Astrocyte (in vitro differentiated cells and primary cell): ENCODE results near the gene SH3BP5. TPM values are rescaled to one million over a fixed set of nuclear protein-coding genes. Genes with fewer than 3 reads are reported as not detected.

Experiments
- DNase-seq: peaks from one replicate; pipeline ENCODE4 v3.0.0-alpha.2; 2010; ENCODE audit warnings: low read depth
- FAIRE-seq: peaks from 2 replicates; lab custom pipeline; 2011; peaks lifted over from hg19 to GRCh38; lab: Jason Lieb, UNC
- H2AFZ ChIP-seq: 2 replicates; pipeline ENCODE4 v1.6.0; 2012; ENCODE audit warnings: low read depth, low read length, inconsistent platforms
- H3K27ac ChIP-seq: 2 replicates; pipeline ENCODE4 v1.5.1; 2011; ENCODE audit warnings: low read depth, low read length, inconsistent platforms
- H3K27me3 ChIP-seq: 2 replicates; pipeline ENCODE4 v1.6.0; 2011; ENCODE audit warnings: low read length, inconsistent platforms; ENCODE audit not compliant: insufficient read depth
- H3K36me3 ChIP-seq: 2 replicates; pipeline ENCODE4 v1.5.1; 2011; ENCODE audit warnings: low read length, inconsistent platforms; ENCODE audit not compliant: insufficient read depth
- H3K4me1 ChIP-seq: 2 replicates; pipeline ENCODE4 v1.5.1; 2011; ENCODE audit warnings: low read length, inconsistent platforms; ENCODE audit not compliant: insufficient read depth
- H3K4me2 ChIP-seq: 2 replicates; pipeline ENCODE4 v1.6.0; 2012; ENCODE audit warnings: low read length, inconsistent platforms
- H3K4me3 ChIP-seq: 2 replicates; pipeline ENCODE4 v1.5.1; 2011; ENCODE audit warnings: low read depth, mild to moderate bottlenecking, low read length, inconsistent platforms; ENCODE audit not compliant: insufficient read depth
- H3K79me2 ChIP-seq: 2 replicates; pipeline ENCODE4 v1.6.0; 2012; ENCODE audit warnings: mild to moderate bottlenecking, low read length, inconsistent platforms; ENCODE audit not compliant: insufficient read depth
- H3K9ac ChIP-seq: 2 replicates; pipeline ENCODE4 v1.6.0; 2012; ENCODE audit warnings: mild to moderate bottlenecking, low read length, inconsistent platforms
- H3K9me3 ChIP-seq: 2 replicates; pipeline ENCODE4 v1.5.1; 2012; ENCODE audit warnings: low read depth, mild to moderate bottlenecking, low read length, inconsistent platforms; ENCODE audit not compliant: insufficient read depth
- H4K20me1 ChIP-seq: 2 replicates; pipeline ENCODE4 v1.6.0; 2012; ENCODE audit warnings: low read length, inconsistent platforms; ENCODE audit not compliant: insufficient read depth
- H3K27ac Mint-ChIP-seq: one replicate; pipeline ENCODE4 v1.8.0; 2021; ENCODE audit warnings: mild to moderate bottlenecking, mixed read lengths; ENCODE audit not compliant: unreplicated experiment
- H3K27me3 Mint-ChIP-seq: one replicate; pipeline ENCODE4 v1.8.0; 2021; ENCODE audit warnings: low read depth, mixed read lengths; ENCODE audit not compliant: unreplicated experiment
- H3K36me3 Mint-ChIP-seq: one replicate; pipeline ENCODE4 v1.8.0; 2021; ENCODE audit warnings: low read depth, mixed read lengths; ENCODE audit not compliant: unreplicated experiment
- H3K4me1 Mint-ChIP-seq: one replicate; pipeline ENCODE4 v1.8.0; 2021; ENCODE audit warnings: low read depth, mixed read lengths; ENCODE audit not compliant: unreplicated experiment
- H3K4me3 Mint-ChIP-seq: one replicate; pipeline ENCODE4 v1.8.0; 2021; ENCODE audit warnings: mild to moderate bottlenecking, moderate library complexity, mixed read lengths; ENCODE audit not compliant: unreplicated experiment
- H3K9me3 Mint-ChIP-seq: one replicate; pipeline ENCODE4 v1.8.0; 2021; ENCODE audit warnings: mild to moderate bottlenecking, mixed read lengths; ENCODE audit not compliant: unreplicated experiment
- CTCF ChIP-seq: IDR thresholded peaks from 2 replicates; pipeline ENCODE4 v1.5.1; 2011; ENCODE audit warnings: low read depth, mild to moderate bottlenecking, inconsistent platforms, low read length, moderate library complexity; ENCODE audit not compliant: insufficient read depth
- EZH2 ChIP-seq: IDR thresholded peaks from 2 replicates; pipeline ENCODE4 v1.6.1; 2012; ENCODE audit warnings: mild to moderate bottlenecking, low read length, inconsistent platforms; ENCODE audit not compliant: insufficient read depth
- total RNA-seq: library from RNA; stranded (reverse); gene quantifications from 2 replicates; pipeline ENCODE4 v1.2.1, GENCODE V29; 2021

Gene SH3BP5
- total RNA-seq, 1 donor from 2014 or later, result 25.2 TPM

GRCh38 chr3:15294929-15295328 lies 37.5 kb downstream of the SH3BP5 start:
- TF ChIP-seq EZH2 (no peak), CTCF (no peak)
- no peak overlapping the region for H3K4me3 Mint-ChIP-seq
- no peaks in the 10 kb centered on the region for H3K36me3 ChIP-seq
- no peak overlapping the region for H2AFZ ChIP-seq
- no peaks in the 10 kb centered on the region for H3K27me3 ChIP-seq
- no peak overlapping the region for H3K4me3 ChIP-seq
- no peaks in the 10 kb centered on the region for H3K9me3 Mint-ChIP-seq
- peak overlapping the region; percentile 34 for H3K9ac ChIP-seq
- H3K27me3 Mint-ChIP-seq, result no peaks in the 10 kb centered on the region
- peak; percentile 51 for DNase-seq
- H3K4me1 Mint-ChIP-seq, result peaks cover 11% of the 10 kb centered on the region
- FAIRE-seq, result no peak
- peaks cover 44% of the 10 kb centered on the region for H4K20me1 ChIP-seq
- peak overlapping the region; percentile 67 for H3K27ac ChIP-seq
- no peak overlapping the region for H3K27ac Mint-ChIP-seq
- peak overlapping the region; percentile 58 for H3K4me2 ChIP-seq
- H3K4me1 ChIP-seq, result peaks cover 31% of the 10 kb centered on the region
- no peaks in the 10 kb centered on the region for H3K9me3 ChIP-seq
- peaks cover 37% of the 10 kb centered on the region for H3K79me2 ChIP-seq
- peaks cover 24% of the 10 kb centered on the region for H3K36me3 Mint-ChIP-seq

GRCh38 chr3:15292765-15293522 lies 39.4 kb downstream of the SH3BP5 start:
- H3K9ac ChIP-seq, result no peak overlapping the region
- peaks cover 45% of the 10 kb centered on the region for H4K20me1 ChIP-seq
- no peak overlapping the region for H3K27ac Mint-ChIP-seq
- H3K27me3 Mint-ChIP-seq, result no peaks in the 10 kb centered on the region
- no peak for TF ChIP-seq EZH2
- no peak for TF ChIP-seq CTCF
- FAIRE-seq (no peak), DNase-seq (peak; percentile 51)
- peaks cover 26% of the 10 kb centered on the region for H3K36me3 Mint-ChIP-seq
- H3K4me1 Mint-ChIP-seq, result peaks cover 11% of the 10 kb centered on the region
- peaks cover 45% of the 10 kb centered on the region for H3K79me2 ChIP-seq
- no peak overlapping the region for H3K4me2 ChIP-seq
- H3K36me3 ChIP-seq, result no peaks in the 10 kb centered on the region
- H3K27me3 ChIP-seq, result no peaks in the 10 kb centered on the region
- H2AFZ ChIP-seq, result no peak overlapping the region
- H3K27ac ChIP-seq, result no peak overlapping the region
- H3K4me3 Mint-ChIP-seq, result no peak overlapping the region
- no peak overlapping the region for H3K4me3 ChIP-seq
- peaks cover 31% of the 10 kb centered on the region for H3K4me1 ChIP-seq
- peaks cover 2% of the 10 kb centered on the region for H3K9me3 Mint-ChIP-seq
- no peaks in the 10 kb centered on the region for H3K9me3 ChIP-seq
